ENCODE results near the gene KNL1.

- TF ChIP-seq CTCF (IDR thresholded peaks at IDR 0.05), result no peak
- no peak for TF ChIP-seq ZFX (IDR thresholded peaks at IDR 0.05; ENCODE audit: borderline replicate concordance)
Measured at GRCh38 chr15:40693904-40694687, 100.0 kb downstream of the KNL1 start.
